ENCODE measurements around the gene NR5A1.

GRCh38 chr9:124452326-124452725 is 54.9 kb downstream of the NR5A1 start:
- TF ChIP-seq CTCF (IDR thresholded peaks at IDR 0.05) (no peak), EZH2 (IDR thresholded peaks at IDR 0.05) (no peak), EZH2phosphoT487 (IDR thresholded peaks at IDR 0.05) (no peak)
